ENCODE results near the gene UBE2N. TPM values are rescaled to one million over a fixed set of nuclear protein-coding genes. Genes with fewer than 3 reads are reported as not detected.

UBE2N gene
- total RNA-seq, 2 experiments from 2014 or later: 157 to 189 TPM

GRCh38 chr12:93368766-93369165, 73.0 kb downstream of the UBE2N start:
- Mint-ChIP-seq H3K4me3 (no peak overlapping the region), H3K27ac (no peak overlapping the region), H3K36me3 (ENCODE audit: low read depth) (no peaks in the 10 kb centered on the region), H3K4me1 (peaks cover 7% of the 10 kb centered on the region), H3K27me3 (no peaks in the 10 kb centered on the region), H3K9me3 (no peaks in the 10 kb centered on the region)
- POLR2A ChIA-PET: no interaction called here
- CTCF ChIA-PET: no interaction called here
- DNase-seq: no peak

- Mint-ChIP-seq H3K27ac (no peak overlapping the region), H3K27me3 (no peaks in the 10 kb centered on the region), H3K4me3 (no peak overlapping the region), H3K36me3 (ENCODE audit: low read depth) (no peaks in the 10 kb centered on the region), H3K9me3 (no peaks in the 10 kb centered on the region), H3K4me1 (peaks cover 12% of the 10 kb centered on the region)
- no peak for DNase-seq
- CTCF ChIA-PET: interaction anchor here (1.1 kb wide), 1 partner anchor 11 kb away, joined by 4 read pairs; the partner anchor contains the start of gene NUDT4
- POLR2A ChIA-PET: no interaction called here
These were observed 75.3 kb downstream of the UBE2N start for GRCh38 chr12:93366422-93366821.

GRCh38 chr12:93365616-93366405, 75.9 kb downstream of the UBE2N start:
- H3K4me3 Mint-ChIP-seq: no peak overlapping the region
- ChIA-PET POLR2A (no interaction called here), CTCF (interaction anchor here (0.5 to 1.1 kb wide), 2 partner anchors 11 kb away, joined by 3 to 4 read pairs; partner anchors contain the start of gene NUDT4)
- no peak for DNase-seq
- H3K9me3 Mint-ChIP-seq: no peaks in the 10 kb centered on the region
- H3K4me1 Mint-ChIP-seq: peaks cover 12% of the 10 kb centered on the region
- H3K27ac Mint-ChIP-seq: no peak overlapping the region
- no peaks in the 10 kb centered on the region for H3K36me3 Mint-ChIP-seq (ENCODE audit: low read depth)
- no peaks in the 10 kb centered on the region for H3K27me3 Mint-ChIP-seq

GRCh38 chr12:93363841-93364297, 77.9 kb downstream of the UBE2N start:
- no peaks in the 10 kb centered on the region for H3K27me3 Mint-ChIP-seq
- CTCF ChIA-PET: interaction anchor here (0.6 to 1.3 kb wide), 3 partner anchors 13 to 223 kb away, joined by 3 to 6 read pairs (median 4); no protein-coding TSS in a partner anchor
- peaks cover 12% of the 10 kb centered on the region for H3K4me1 Mint-ChIP-seq
- POLR2A ChIA-PET: interaction anchor here (0.5 kb wide), 1 partner anchor 353 kb away, joined by 4 read pairs; no protein-coding TSS in a partner anchor
- peak overlapping the region; percentile 43 for H3K27ac Mint-ChIP-seq
- no peaks in the 10 kb centered on the region for H3K36me3 Mint-ChIP-seq (ENCODE audit: low read depth)
- H3K9me3 Mint-ChIP-seq: no peaks in the 10 kb centered on the region
- no peak overlapping the region for H3K4me3 Mint-ChIP-seq
- DNase-seq: no peak

GRCh38 chr12:93361151-93361919, 80.4 kb downstream of the UBE2N start:
- POLR2A ChIA-PET: no interaction called here
- DNase-seq: no peak
- no peaks in the 10 kb centered on the region for H3K36me3 Mint-ChIP-seq (ENCODE audit: low read depth)
- CTCF ChIA-PET: no interaction called here
- no peak overlapping the region for H3K27ac Mint-ChIP-seq
- peaks cover 14% of the 10 kb centered on the region for H3K4me1 Mint-ChIP-seq
- H3K27me3 Mint-ChIP-seq: no peaks in the 10 kb centered on the region
- H3K4me3 Mint-ChIP-seq: no peak overlapping the region
- H3K9me3 Mint-ChIP-seq: no peaks in the 10 kb centered on the region

- H3K4me3 Mint-ChIP-seq: no peak overlapping the region
- no peaks in the 10 kb centered on the region for H3K9me3 Mint-ChIP-seq
- no peak overlapping the region for H3K27ac Mint-ChIP-seq
- ChIA-PET POLR2A (no interaction called here), CTCF (no interaction called here)
- peaks cover 14% of the 10 kb centered on the region for H3K4me1 Mint-ChIP-seq
- DNase-seq: no peak
- no peaks in the 10 kb centered on the region for H3K36me3 Mint-ChIP-seq (ENCODE audit: low read depth)
- no peaks in the 10 kb centered on the region for H3K27me3 Mint-ChIP-seq
These were observed 81.1 kb downstream of the UBE2N start for GRCh38 chr12:93360688-93361087.

GRCh38 chr12:93358821-93359220, 82.9 kb downstream of the UBE2N start:
- Mint-ChIP-seq H3K9me3 (no peaks in the 10 kb centered on the region), H3K27me3 (no peaks in the 10 kb centered on the region), H3K27ac (no peak overlapping the region), H3K4me1 (peaks cover 9% of the 10 kb centered on the region), H3K4me3 (no peak overlapping the region), H3K36me3 (ENCODE audit: low read depth) (no peaks in the 10 kb centered on the region)
- ChIA-PET POLR2A (no interaction called here), CTCF (interaction anchor here (0.7 kb wide), 1 partner anchor 443 kb away, joined by 3 read pairs; no protein-coding TSS in a partner anchor)
- DNase-seq: no peak

GRCh38 chr12:93358058-93358457, 83.7 kb downstream of the UBE2N start:
- Mint-ChIP-seq H3K36me3 (ENCODE audit: low read depth) (no peaks in the 10 kb centered on the region), H3K9me3 (no peaks in the 10 kb centered on the region), H3K4me3 (no peak overlapping the region), H3K4me1 (peaks cover 2% of the 10 kb centered on the region), H3K27ac (no peak overlapping the region), H3K27me3 (no peaks in the 10 kb centered on the region)
- CTCF ChIA-PET: no interaction called here
- POLR2A ChIA-PET: no interaction called here
- DNase-seq: no peak

- H3K27ac Mint-ChIP-seq: no peak overlapping the region
These were observed 85.5 kb downstream of the UBE2N start for GRCh38 chr12:93356214-93356613.

More at GRCh38 chr12:93356214-93356613, 85.5 kb downstream of the UBE2N start:
- H3K36me3 Mint-ChIP-seq (ENCODE audit: low read depth): no peaks in the 10 kb centered on the region
- DNase-seq: no peak
- no peak overlapping the region for H3K4me3 Mint-ChIP-seq
- ChIA-PET CTCF (no interaction called here), POLR2A (no interaction called here)
- H3K9me3 Mint-ChIP-seq: no peaks in the 10 kb centered on the region
- peaks cover 2% of the 10 kb centered on the region for H3K4me1 Mint-ChIP-seq
- H3K27me3 Mint-ChIP-seq: no peaks in the 10 kb centered on the region

Other genes starting within 250 kb of the UBE2N start
- gene NUDT4, start 64.0 kb downstream of the UBE2N start, total RNA-seq: 10 to 100 TPM; 37.8 to 41.0 TPM
- gene MRPL42, start 25.6 kb upstream of the UBE2N start, total RNA-seq: 10 to 100 TPM; 55.6 to 69.0 TPM
- gene SOCS2, start 130.7 kb upstream of the UBE2N start, total RNA-seq: 10 to 100 TPM; 28.0 to 31.6 TPM
- gene CRADD, start 235.4 kb upstream of the UBE2N start, total RNA-seq: 10 to 100 TPM in 1 of 2 experiments, 1 to 10 TPM in 1; 9.7 to 12.6 TPM

All from activated CD4-positive, alpha-beta T cell treated with anti-CD3 and anti-CD28 coated beads, Interleukin-2, amount 10 ng/mL, durations not matched to agents 7 days and 5 days (primary cell).